GM06990 (cell line): ENCODE results near the gene ENAH.

Experiments used
- DNase-seq: peaks from one replicate; pipeline ENCODE4 v3.0.0-alpha.2; 2011; ENCODE audit not compliant: insufficient read length; ENCODE audit errors: extremely low read depth
- H3K27me3 ChIP-seq: replicated peaks from 2 replicates; pipeline ENCODE4 v1.6.0; 2011; ENCODE audit warnings: low read length; ENCODE audit not compliant: control insufficient read depth, insufficient read depth
- H3K36me3 ChIP-seq: 2 replicates; pipeline ENCODE4 v1.5.1; 2011; ENCODE audit warnings: low read length; ENCODE audit not compliant: control insufficient read depth, insufficient read depth
- H3K4me3 ChIP-seq: replicated peaks from 2 replicates; pipeline ENCODE4 v1.5.1; 2011; ENCODE audit warnings: low read depth, mild to moderate bottlenecking, control low read depth, low read length
- CTCF ChIP-seq: IDR thresholded peaks from 2 replicates; pipeline ENCODE4 v1.5.1; 2011; ENCODE audit warnings: low read length, control low read depth, mild to moderate bottlenecking, inconsistent platforms; ENCODE audit not compliant: insufficient read depth, poor library complexity, severe bottlenecking

ENAH gene

GRCh38 chr1:225556694-225557093 is 96.2 kb downstream of the ENAH start:
- H3K4me3 ChIP-seq = no peak overlapping the region
- no peak for DNase-seq
- no peaks in the 10 kb centered on the region for H3K36me3 ChIP-seq
- no peak for TF ChIP-seq CTCF
- H3K27me3 ChIP-seq = no peaks in the 10 kb centered on the region

- DNase-seq = no peak
These were observed 97.1 kb downstream of the ENAH start for GRCh38 chr1:225555821-225556220.

GRCh38 chr1:225554216-225554812 is 98.6 kb downstream of the ENAH start:
- no peak for DNase-seq
- peak; percentile 55 for TF ChIP-seq CTCF
- no peak overlapping the region for H3K4me3 ChIP-seq
- no peaks in the 10 kb centered on the region for H3K27me3 ChIP-seq
- no peaks in the 10 kb centered on the region for H3K36me3 ChIP-seq

More at GRCh38 chr1:225555821-225556220, 97.1 kb downstream of the ENAH start:
- H3K36me3 ChIP-seq = no peaks in the 10 kb centered on the region
- TF ChIP-seq CTCF = no peak
- H3K4me3 ChIP-seq = no peak overlapping the region
- H3K27me3 ChIP-seq = no peaks in the 10 kb centered on the region

GRCh38 chr1:225549821-225550220 is 103.1 kb downstream of the ENAH start:
- no peak for TF ChIP-seq CTCF
- Histone ChIP-seq H3K27me3 (no peaks in the 10 kb centered on the region), H3K36me3 (no peaks in the 10 kb centered on the region), H3K4me3 (no peak overlapping the region)
- no peak for DNase-seq

GRCh38 chr1:225548140-225548857 is 104.6 kb downstream of the ENAH start:
- TF ChIP-seq CTCF = no peak
- Histone ChIP-seq H3K27me3 (no peaks in the 10 kb centered on the region), H3K36me3 (no peaks in the 10 kb centered on the region), H3K4me3 (no peak overlapping the region)
- DNase-seq = no peak
